Cortex of kidney (tissue), 1 donor: Measurements from ENCODE around the gene XRCC5.
"Not testable (repeated sequence)": the region's sequence is repeated elsewhere in the genome, so short reads cannot be mapped to it uniquely, and the experiment has no call there.

Source experiments
- DNase-seq: peaks from one replicate; lab custom pipeline; 2025; lab: John Stamatoyannopoulos, UW

Gene XRCC5

DNA sequence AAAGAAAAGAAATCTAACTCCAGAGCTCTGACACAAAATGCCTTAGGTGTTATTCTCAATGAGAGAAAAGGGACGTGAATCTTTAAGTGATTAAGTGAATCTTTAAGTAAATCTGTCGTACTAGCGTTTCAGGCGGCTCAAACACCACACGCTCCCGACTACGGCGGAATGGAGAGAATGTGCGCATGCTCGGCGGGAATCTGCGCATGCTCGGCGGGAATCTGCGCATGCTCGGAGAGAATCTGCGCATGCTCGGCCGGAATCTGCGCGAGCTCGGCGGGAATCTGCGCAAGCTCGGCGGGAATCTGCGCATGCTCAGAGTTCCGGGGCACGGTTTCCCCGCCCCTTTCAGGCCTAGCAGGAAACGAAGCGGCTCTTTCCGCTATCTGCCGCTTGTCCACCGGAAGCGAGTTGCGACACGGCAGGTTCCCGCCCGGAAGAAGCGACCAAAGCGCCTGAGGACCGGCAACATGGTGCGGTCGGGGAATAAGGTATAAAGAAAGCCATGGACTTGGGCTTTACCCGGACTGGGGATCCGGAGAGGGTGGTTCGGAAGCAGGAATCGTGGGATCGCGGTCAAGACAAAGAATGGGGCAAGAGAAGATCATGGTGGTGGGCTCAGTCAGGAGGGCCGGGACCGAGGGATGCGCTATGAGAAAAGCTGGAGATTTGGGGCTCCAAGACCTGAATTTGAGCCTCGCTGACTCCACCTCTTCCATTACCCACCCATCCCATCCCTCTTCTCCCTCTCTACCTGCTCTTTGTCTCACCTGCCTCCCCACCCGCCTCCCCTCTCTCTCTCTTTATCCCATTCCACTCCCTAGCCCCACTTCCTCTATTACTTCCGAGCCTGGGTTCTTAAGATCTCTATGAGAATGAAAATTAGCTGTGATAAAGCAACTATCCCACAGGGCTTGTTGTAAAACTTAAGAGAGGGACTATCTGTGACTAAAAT lies at the start of gene XRCC5:
XRCC5 (plus strand) TSS at position 382 of the 955 bp plus-strand sequence; CDS start at position 471, 89 bp downstream.
- peak; percentile 69 for DNase-seq

DNA sequence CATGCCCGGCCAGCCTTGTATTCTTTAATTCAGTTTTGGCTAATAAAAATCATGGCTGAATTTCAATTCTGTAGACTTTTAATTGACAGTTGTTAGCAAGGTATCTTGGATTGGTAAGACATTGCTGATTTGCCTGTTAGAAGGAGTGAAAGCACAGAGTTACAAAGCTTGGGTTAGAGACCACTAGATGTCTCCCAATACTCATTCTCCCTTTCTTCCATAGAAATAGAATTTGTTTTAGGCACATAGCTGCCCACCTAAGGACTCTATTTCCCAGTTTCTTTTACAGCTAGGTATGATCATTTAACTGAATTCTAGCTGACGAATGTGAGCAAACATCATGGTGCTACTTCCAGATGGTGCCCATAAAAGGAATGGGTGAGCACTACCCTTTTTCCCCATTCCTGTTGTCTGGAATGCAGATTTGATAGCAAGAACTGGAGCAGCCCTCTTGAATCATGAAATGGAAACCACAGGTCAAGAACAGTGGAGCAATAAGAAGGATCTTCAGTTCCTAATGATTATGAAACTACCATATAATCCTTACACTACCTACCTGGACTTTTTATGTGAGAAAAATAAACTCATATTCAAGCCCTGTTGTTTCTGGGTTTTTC lies 45.0 kb upstream of the XRCC5 start:
- DNase-seq = no peak

DNA sequence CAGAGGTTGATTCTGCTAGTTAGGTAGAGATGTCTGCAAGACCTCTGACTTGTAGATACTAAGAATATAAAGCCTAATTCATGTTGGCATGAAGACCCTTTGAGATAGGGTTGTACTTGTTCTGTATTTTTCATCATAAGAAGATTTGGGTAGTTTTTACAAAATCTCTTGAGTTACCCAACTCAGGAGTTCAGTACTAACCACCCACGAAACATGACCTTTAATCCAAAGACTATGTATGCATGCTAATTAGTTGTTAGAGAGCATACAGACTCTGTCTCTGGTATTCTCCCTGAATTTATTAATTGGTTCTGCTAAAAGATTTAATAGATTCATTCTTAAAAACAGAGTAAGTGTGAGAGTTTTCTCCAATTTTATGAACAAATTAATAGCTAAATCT lies 44.5 kb upstream of the XRCC5 start:
- no peak for DNase-seq

DNA sequence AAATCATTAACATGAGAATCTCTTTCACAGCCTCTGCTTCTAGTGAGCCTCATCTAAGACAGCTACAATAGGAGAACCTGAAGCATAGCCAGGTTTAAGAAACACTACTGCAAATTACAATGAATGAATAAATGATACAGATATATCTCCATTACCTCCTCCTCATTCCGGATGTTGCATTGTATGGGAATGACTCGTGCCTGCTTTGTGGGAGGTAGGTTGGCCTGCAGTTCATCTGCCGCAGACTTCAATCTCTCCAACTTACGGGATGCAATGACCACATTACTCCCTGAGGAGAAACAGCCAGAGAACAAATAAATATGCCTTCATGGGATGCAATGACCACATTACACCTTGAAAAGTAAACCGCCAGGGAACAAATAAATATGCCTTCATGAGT lies 42.9 kb upstream of the XRCC5 start:
- no peak for DNase-seq

DNA sequence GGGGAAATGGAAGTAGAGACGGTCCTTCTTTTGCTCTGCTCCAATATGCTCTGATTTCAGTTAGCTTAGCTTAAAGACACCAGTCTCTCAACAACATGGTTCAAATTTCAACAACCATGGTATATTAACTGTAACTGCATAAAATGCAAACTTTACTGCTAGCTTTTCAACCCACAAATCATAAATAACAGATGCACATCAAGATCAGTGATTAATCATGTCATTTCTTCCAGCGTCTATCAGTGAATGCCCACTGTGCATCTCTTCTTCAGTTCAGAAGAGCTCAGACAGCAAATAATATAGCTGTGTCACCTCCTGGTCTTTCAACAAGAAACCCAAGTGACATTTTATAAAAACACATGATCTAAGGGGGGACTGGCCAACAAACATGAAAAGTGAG lies 40.1 kb upstream of the XRCC5 start:
- no peak for DNase-seq

DNA sequence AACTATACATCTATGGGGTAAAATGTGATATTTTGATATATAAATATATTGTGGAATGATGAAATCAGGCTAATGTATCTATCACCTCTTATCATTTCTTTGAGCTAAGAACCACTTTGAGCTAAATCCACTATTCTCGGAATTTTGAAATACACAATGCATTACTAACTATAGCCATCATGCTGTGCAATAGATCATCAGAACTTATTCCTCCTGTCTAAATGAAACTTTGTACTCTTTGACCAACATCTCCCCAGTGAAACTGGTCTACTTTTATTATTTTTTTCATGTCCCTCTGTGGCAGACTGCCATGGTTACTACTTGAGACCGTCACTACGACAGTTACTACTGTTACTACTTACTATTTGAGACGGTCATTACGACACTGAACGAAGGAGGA lies 39.0 kb upstream of the XRCC5 start:
- no peak for DNase-seq

DNA sequence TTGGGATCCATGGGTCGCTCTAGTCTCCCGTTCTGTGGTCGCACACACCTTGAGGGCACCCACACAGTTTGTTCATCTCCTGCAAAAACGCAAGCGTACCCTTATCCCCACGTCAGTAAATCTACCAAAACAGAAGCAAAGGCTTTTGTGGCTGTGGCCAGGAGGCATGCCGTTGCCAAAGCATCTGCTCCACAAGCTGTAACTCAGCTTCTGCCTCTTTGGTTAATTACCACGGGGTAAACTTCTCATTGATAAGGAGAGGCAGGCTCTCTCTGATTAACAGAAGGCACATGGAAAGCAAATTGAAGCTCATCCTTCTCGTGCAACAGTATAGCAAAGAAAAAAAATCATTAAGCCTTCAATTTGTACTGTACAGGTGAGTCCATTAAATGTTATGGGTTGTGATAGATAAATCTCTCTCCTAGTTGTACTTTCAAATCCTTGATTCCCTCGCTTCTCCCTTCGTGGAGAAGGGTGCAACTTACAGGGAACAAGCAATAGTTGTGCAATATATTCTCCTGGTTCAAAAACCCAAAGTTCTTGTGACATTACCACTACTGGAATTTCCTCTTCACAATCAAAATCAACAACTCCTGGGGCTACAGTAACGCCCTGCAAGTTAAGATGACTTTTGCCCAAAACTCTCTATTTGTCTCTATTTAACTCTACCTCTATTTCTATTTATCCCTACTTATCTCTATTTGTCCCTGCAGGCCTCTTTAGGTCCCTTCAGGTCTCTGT lies 37.9 kb upstream of the XRCC5 start:
- DNase-seq = no peak

DNA sequence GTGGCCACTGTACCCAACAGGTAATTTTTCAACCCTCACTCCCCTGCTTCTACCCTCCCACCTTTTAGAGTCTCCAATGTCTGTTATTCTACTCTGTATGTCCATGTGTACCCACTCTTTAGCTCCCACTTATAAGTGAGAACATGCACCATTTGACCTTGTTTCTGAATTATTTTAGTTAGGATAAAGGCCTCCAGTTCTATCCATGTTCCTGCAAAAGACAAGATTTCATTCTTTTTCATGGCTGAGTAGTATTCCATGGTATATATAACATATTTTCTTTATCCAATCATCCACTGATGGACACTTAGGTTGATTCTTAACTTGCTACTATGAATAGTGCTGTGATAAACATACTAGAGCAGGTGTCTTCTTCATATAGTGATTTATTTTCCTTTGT lies 36.7 kb upstream of the XRCC5 start:
- no peak for DNase-seq

DNA sequence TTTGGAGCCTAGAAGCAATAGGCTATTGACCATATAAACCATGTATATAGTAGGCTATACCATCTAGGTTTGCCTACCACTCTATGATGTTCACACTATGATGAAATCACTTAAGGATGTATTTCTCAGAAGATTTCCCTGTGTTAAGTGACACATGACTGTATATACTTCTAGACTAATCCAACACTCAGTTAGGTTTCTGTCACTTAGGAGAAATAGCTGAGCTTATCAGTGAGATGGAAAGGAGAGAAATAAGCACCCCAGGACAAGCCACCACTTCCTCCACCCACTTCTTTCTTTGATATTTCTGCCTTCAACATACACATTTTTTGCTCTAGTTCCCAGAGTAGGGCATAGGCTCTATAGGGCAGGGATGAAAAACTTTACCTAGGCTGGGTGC lies 35.4 kb upstream of the XRCC5 start:
- no peak for DNase-seq

DNA sequence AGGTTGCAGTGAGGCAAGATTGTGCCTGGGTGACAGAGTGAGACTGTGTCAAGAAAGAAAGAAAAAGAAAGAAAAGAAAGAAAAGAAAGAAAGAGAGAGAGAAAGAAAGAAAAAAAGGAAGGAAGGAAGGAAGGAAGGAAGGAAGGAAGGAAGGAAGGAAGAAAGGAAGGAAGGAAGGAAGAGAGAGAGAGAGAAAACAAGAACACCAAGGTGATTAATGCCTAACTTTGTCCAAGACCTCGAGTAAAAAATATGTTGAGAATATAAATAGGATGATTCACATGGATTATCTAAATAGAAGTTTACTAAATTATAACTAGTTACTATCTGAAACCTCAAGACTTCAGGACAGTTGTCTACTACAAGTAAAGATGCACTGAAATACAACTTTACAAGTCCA lies 34.8 kb upstream of the XRCC5 start:
- DNase-seq = no peak

DNA sequence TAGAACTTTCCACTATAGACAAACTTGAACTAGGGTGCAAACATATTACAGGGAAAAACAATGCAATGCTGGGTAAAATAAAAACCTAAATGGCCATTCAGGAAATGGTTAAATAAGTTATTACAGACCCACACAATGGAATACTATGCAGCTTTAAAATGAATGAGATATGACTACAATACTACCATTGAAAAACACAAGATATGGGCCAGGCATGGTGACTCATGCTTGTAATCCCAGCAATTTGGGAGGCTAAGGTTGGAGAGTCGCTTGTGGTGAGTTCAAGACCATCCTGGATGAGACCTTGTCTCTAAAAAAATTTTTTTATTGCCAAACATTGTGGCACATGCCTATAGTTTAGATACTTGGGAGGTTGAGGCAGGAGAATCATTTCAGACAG lies 34.4 kb upstream of the XRCC5 start:
- no peak for DNase-seq

DNA sequence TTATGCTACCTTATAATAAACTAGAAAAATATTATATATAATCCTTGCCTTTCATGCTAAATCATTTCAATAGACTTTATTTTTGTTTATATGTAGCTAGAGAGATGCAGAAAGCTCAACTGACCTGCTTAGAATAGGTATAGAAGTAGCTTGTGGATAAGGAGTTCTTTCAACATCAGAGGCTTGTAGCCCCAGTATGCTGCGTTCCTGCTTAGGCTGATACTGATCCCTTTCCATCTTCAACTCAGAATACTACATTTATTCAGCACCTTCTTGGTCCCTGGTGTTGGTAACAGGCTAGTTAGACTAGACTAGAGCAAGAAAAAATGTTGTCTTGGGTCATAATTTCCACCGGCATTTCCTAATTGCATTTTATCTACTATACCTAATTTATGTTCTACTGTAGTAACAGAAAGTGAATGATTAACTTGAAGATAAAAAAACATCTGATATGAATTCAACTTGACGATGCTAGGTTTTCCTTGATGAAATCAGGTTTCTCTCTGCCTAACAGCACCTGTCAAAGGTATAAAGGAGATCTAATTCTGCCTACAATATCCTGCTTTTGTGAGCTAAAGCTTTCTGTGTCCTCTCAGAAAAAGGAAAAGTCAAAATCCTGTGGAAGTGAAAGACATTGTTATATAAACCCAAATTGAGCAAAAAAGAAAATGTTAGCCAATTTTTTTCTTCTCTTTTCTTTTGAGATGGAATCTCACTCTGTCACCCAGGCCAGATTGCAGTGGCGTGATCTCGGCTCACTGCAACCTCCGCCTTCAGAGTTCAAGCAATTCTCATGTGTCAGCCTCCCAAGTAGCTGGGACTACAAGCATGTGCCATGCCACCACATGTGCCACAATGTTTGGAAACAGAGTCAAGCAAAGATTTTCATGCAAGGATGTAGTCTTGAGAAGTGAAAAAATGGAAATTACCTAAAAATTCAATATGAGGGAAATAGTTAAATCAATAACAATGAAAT lies 33.4 kb upstream of the XRCC5 start:
- no peak for DNase-seq

DNA sequence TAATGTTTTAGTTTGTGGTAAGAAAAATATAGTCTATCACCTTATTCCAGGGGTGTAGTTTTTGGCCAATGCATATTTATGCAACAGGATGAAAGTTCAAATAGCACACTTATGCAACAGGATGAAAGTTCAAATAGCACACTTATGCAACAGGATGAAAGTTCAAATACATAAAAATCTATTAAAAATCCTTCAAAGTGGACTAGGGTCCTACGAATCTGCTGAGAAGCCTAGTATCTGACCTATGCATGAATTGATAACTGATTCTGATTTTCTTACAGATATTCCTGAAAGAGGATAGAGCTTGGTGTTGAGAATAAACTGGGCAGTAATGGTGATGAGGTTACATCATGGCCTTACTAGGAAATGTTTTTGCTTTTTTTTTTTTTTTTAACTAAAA lies 30.4 kb upstream of the XRCC5 start:
- DNase-seq = no peak

DNA sequence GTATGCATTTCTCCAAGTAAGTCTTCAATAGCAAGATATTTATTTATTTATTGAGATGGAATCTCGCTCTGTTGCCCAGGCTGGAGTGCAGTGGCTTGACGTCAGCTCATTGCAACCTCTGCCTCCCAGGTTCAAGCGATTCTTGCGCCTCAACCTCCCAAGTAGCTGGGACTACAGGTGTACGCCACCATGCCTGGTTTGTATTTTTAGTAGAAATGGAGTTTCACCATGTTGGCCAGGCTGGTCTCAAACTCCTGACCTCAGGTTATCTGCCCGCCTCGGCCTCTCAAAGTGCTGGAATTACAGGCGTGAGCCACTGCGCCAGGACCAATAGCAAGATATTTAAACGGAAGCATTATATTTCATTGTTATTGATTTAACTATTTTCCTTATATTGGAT lies 29.1 kb upstream of the XRCC5 start:
- DNase-seq = not testable (repeated sequence)

DNA sequence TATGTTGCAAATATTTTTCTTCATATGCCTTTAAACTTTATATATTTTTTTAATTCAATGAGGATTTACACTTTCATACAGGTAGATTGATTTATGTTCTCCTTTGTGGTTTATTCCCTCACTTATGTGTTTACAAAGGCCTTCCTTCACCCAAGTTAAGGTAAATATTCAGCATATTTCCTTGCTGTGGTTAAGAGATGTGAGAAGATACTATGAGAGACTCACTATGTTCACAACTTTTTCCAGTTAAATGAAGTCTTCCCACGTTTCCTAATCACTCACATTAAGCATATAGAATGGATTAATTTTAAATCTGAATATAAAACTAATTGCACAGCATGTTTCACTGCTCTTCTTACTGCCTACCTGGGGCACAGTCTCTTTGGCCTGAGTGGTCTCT lies 28.1 kb upstream of the XRCC5 start:
- DNase-seq = no peak

DNA sequence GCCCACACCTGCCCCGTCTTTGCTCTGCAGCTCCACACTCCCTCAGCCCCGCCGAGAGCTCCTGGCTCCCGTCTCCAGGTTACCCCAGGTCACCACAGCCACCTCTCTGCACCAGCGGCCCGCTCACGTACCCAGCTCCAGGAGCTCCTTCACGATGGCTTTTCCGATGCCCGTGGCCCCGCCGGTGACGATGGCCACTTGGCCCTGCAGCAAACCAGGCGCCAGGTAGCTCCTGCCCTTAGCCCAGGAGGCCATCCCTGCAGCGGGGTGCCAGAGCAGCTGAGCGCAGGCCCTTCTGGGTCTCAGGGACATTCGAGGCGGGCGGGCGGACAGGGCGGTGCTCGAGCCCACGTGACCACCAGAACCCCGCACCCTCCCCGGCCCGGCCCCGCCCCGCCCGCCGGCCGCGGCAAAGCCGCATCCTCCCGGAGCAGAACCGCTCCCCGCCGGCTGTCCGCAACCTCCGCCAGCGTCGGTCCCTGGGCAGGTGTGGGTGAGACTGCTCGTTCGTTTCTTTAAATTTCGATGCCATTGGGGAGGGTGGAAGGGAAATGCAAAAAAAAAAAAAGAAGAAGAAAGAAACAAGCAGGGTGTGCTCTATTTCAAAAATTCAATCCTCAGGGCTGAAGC lies 27.5 kb upstream of the XRCC5 start, which contains the start of the genes PECR and TMEM169:
PECR (minus strand) TSS at position 323 of the 630 bp plus-strand sequence; CDS start at position 255, 68 bp downstream.
TMEM169 (plus strand) TSS at position 433 of the 630 bp plus-strand sequence. CDS start 14,045 bp downstream, outside the sequence.
- no peak for DNase-seq

DNA sequence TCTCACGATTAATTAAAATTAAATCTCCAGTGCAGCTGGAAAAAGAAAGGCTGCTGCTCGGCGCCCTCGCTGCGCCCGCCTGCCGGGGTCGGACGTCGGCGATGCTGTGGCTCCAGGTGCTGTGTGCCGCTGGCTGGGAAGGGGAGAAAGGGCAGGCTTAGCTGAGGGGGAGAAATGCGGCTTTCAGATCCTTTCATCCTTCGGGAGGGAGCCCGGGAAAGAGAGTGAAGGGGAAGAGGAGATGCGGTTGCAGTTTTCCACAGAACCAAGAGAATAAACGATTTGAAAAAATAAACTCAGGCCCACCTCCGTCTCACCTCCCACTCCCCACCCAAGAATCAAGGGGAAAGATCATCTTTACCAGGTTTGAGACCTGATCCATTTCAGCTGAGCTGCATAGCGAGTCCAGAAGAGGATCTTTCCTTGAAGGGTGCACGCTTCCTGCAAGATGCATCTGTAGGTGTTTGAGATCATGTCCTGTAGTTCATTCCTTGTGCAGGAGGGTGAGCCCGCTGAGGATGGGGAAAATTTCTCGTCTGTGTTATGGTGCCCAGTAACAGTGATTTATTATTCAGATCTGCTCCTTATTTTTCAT lies 26.9 kb upstream of the XRCC5 start:
- DNase-seq = no peak

DNA sequence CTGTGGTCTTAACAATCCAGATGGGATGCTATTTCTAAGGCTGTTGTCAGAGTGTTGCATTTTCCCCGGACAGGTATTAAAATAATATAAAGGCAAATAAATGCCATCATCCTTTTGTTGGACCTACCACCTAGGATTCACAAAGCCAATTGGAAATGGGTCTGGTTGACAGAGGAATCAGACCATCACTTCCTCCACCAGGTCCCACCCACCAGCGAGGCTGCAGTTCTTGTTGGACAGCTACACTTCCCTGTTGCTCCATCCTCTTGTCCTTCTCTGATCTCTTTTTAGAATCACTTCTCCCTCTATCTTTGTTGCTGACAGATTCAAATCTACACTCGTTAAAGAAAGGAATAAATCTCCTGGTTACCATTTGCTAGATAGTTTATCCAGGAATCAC lies 26.3 kb upstream of the XRCC5 start:
- DNase-seq = no peak

DNA sequence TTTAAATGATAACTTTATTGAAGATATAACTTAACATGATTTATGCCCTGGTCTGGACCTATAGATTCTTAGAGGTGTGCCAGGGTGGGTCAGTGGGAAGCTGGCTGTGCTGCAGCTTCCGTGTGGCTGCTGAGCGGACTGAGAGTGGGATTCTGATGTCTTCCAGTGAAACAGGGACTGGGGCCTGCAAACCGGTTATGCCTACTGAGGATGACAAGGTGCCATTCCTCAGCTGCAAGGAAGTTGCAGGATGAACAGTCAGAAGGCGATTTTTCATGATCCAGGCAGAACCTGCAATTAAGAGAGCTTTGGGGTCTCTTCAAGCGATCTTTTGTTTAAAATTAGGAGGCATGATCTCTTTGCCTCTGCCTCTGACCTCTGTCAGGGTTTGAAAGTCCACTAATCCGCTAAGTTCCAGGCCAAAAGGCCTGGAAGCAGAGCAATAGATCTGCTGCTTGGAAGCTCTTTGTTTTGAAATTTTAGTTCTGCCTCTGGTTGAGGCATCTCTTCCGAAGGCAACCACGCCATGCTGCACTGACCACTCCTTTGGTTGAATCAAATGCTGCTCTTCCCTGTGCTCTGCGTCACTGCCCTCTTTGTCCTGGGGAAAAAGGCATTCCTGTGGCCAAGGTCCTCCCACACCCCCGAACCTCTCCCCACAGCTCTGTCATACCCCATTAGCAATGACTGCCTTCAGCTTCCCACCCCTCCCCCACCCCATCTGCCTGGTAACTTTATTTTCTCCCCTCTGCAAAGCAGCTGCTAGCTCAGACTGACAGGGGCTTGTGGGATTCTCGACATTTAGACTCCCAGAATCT lies 25.5 kb upstream of the XRCC5 start:
- no peak for DNase-seq
